ENCODE data around the gene RFNG.

The RFNG gene

GRCh38 chr17:82088838-82089722 lies 37.5 kb upstream of the RFNG start:
- Histone ChIP-seq H3K9ac (no peak overlapping the region), H4K20me1 (ENCODE audit: insufficient read depth) (no peaks in the 10 kb centered on the region), H3K4me1 (ENCODE audit: low read depth, poor library complexity, severe bottlenecking) (no peaks in the 10 kb centered on the region), H3K27me3 (ENCODE audit: insufficient read depth, low read depth) (no peaks in the 10 kb centered on the region), H3K27ac (no peak overlapping the region), H3K4me2 (no peak overlapping the region), H2AFZ (ENCODE audit: low read depth) (no peak overlapping the region), H3K36me3 (ENCODE audit: insufficient read depth) (peaks cover 40% of the 10 kb centered on the region; the same call in 1 of the 2 replicates), H3K4me3 (IDR thresholded peaks at IDR 0.05; ENCODE audit: insufficient read depth, low read depth, low read length) (no peak overlapping the region), H3K79me2 (ENCODE audit: insufficient read depth, low read depth) (peaks cover 2% of the 10 kb centered on the region; the same call in 1 of the 2 replicates)
- TF ChIP-seq CTCF (conservative IDR thresholded peaks at IDR 0.05; ENCODE audit: low read depth, low read length), result no peak

- no peak overlapping the region for H3K9ac ChIP-seq
- peaks cover 42% of the 10 kb centered on the region; the same call in 1 of the 2 replicates for H3K36me3 ChIP-seq (ENCODE audit: insufficient read depth)
- H3K79me2 ChIP-seq (ENCODE audit: insufficient read depth, low read depth), result no peaks in the 10 kb centered on the region; the same call in 1 of the 2 replicates
- no peak overlapping the region for H3K4me2 ChIP-seq
- no peak overlapping the region for H3K4me3 ChIP-seq (IDR thresholded peaks at IDR 0.05; ENCODE audit: insufficient read depth, low read depth, low read length)
- H3K4me1 ChIP-seq (ENCODE audit: low read depth, poor library complexity, severe bottlenecking), result no peaks in the 10 kb centered on the region
- H2AFZ ChIP-seq (ENCODE audit: low read depth), result no peak overlapping the region
- no peaks in the 10 kb centered on the region for H3K27me3 ChIP-seq (ENCODE audit: insufficient read depth, low read depth)
- H3K27ac ChIP-seq, result no peak overlapping the region
- no peaks in the 10 kb centered on the region for H4K20me1 ChIP-seq (ENCODE audit: insufficient read depth)
- no peak for TF ChIP-seq CTCF (conservative IDR thresholded peaks at IDR 0.05; ENCODE audit: low read depth, low read length)
These were observed 36.6 kb upstream of the RFNG start for GRCh38 chr17:82087961-82088837.

- H3K27me3 ChIP-seq (ENCODE audit: insufficient read depth, low read depth), result no peaks in the 10 kb centered on the region
- H4K20me1 ChIP-seq (ENCODE audit: insufficient read depth), result no peaks in the 10 kb centered on the region
- no peak overlapping the region for H3K9ac ChIP-seq
- H3K4me1 ChIP-seq (ENCODE audit: low read depth, poor library complexity, severe bottlenecking), result no peaks in the 10 kb centered on the region
- H3K27ac ChIP-seq, result no peak overlapping the region
- no peak for TF ChIP-seq CTCF (conservative IDR thresholded peaks at IDR 0.05; ENCODE audit: low read depth, low read length)
- no peak overlapping the region for H3K4me2 ChIP-seq
- no peaks in the 10 kb centered on the region; the same call in 1 of the 2 replicates for H3K79me2 ChIP-seq (ENCODE audit: insufficient read depth, low read depth)
- H2AFZ ChIP-seq (ENCODE audit: low read depth), result no peak overlapping the region
- peaks cover 38% of the 10 kb centered on the region; the same call in 1 of the 2 replicates for H3K36me3 ChIP-seq (ENCODE audit: insufficient read depth)
- H3K4me3 ChIP-seq (IDR thresholded peaks at IDR 0.05; ENCODE audit: insufficient read depth, low read depth, low read length), result no peak overlapping the region
These were observed 35.6 kb upstream of the RFNG start for GRCh38 chr17:82086941-82087906.

Data from KMS-11 (cell line).